Fibroblast of skin of left biceps (primary cell): Measurements from ENCODE around the gene NUP153.
"Not testable (repeated sequence)": the region's sequence is repeated elsewhere in the genome, so short reads cannot be mapped to it uniquely, and the experiment has no call there.

Experiments
- DNase-seq, 2 experiments: peaks; one replicate each; pipeline ENCODE4 v3.0.0-alpha.2; 2013; ENCODE audit warnings: low read depth in 2 of 2

NUP153 gene

DNA sequence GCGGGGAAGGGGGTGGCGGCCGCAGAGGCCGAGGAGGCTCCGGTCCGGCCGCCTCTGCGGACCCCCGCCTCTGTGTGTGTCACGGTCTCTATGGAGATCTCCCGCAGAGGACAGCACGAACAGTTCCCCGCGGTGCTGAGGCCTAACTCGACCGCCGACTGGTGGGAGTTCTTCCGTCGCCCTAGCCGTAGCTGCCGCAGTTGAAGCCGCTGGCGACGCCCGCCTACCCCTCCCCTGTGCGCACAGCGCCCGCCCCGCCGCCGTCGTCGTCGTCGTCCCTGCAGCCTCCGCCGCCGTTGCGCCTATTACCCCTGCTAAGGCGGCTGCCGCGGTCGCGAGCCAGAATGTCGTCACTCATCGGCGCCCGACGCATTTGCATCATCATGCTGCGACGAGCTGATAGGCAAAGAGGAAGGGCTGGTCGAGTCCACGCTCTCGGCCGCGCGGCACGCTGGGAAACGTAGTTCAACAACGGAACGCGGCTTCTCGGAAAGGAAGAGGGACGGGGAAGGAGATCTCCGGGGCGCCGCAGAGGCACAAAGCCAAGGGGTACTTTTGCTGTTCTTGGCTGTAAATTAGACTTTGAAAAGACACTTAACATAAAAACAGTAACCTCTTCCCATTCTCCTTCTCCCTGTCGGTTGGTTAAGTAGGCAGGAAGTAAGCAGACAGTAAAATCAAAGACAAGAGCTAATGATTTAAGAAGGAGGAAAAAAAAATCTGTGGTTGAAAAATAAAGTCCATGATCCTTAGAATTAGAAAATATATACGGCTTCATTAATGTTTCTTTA is at the start of gene NUP153:
Gene NUP153 (minus strand): TSS at position 346 of the 791 bp plus-strand sequence. CDS start 538 bp downstream, outside the sequence.
- peak; percentile 97 for DNase-seq

GRCh38 chr6:17754254-17754653 is 47.5 kb upstream of the NUP153 start:
- DNase-seq: no peak

DNA sequence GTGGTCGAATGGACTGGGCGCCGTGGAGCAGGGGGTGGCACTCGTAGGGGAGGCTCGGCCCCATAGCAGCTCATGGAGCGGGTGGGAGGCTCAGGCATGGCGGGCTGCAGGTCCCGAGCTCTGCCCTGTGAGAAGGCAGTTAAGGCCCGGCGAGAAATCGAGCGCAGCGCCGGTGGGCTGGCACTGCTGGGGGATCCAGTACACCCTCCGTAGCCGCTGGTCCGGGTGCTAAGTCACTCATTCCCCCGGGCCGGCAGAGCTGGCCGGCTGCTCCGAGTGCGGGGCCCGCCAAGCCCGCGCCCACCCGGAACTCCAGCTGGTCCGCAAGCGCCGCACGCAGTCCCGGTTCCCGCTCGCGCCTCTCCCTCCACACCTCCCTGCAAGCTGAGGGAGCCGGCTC is 38.6 kb upstream of the NUP153 start:
- not testable (repeated sequence) for DNase-seq

- DNase-seq: not testable (repeated sequence)
Observed at GRCh38 chr6:17744757-17745308, 38.1 kb upstream of the NUP153 start.

DNA sequence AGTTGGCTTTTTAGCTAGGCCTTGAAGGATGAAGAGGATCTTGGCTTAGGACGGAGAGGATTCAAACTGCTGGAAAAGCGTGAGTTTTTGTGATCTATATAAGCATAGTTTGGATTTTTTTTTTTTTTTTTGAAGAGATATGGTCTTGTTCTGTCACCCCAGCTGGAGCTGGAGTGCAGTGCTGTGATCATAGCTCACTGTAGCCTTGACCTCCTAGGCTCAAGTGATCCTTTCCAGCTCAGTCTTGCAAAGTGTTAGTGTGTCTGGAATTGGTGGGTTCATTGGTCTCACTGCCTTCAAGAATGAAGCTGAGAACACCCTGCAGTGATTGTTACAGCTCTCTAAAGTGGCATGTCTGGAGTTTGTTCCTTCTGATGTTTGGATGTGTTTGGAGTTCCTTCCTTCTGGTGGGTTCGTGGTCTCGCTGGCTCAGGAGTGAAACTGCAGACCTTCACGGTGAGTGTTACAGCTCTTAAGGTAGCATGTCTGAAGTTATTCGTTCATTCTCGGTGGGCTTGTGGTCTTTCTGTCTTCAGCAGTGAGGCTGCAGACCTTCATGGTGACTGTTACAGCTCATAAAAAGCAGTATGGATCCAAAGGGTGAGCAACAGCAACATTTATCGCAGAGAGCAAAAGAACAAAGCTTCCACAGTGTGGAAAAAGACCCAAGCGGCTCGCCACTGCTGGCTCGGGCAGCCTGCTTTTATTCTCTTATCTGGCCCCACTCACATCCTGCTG is 37.5 kb upstream of the NUP153 start:
- no peak for DNase-seq

GRCh38 chr6:17741507-17741906 is 34.8 kb upstream of the NUP153 start:
- no peak for DNase-seq

GRCh38 chr6:17740559-17741220 is 34.0 kb upstream of the NUP153 start:
- no peak for DNase-seq

GRCh38 chr6:17737704-17738252 is 31.1 kb upstream of the NUP153 start:
- DNase-seq: no peak

GRCh38 chr6:17735311-17735710 is 28.6 kb upstream of the NUP153 start:
- DNase-seq: not testable (repeated sequence)

- DNase-seq: no peak
Observed at GRCh38 chr6:17730078-17730704, 23.5 kb upstream of the NUP153 start.

DNA sequence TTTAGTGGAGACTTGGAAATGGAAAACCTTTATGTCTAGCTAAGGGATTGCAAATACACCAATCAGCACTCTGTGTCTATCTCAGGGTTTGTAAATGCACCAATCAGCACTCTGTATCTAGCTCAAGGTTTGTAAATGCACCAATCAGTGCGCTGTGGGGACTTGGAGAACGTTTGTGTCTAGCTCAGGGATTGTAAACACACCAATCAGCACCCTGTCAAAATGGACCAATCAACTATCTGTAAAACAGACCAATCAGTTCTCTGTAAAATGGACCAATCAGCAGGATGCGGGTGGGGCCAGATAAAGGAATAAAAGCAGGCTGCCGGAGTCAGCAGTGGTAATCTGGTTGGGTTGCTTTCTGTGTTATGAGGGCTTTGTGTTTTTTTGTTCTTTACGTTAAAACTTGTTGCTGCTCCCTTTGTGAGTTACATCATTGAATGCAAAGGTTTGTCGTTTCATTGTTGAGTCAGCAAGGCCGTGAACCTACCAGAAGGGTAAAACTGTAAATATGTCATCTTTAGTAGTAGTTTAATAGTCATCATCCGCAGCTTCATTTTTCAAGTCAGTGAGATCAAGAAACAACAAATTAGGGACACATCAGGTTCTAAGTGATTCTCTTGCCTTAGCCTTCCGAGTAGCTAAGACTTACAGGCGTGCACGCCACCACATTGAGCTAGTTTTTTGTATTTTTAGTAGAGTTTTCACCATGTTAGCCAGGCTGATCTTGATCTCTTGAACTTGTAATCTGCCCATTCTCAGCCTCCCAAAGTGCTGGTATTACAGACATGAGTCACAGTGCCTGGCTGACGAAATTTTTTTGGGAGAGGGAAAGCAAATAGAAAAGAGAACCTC is 22.7 kb upstream of the NUP153 start:
- no peak for DNase-seq

- no peak for DNase-seq
Observed at GRCh38 chr6:17728551-17729222, 22.0 kb upstream of the NUP153 start.

GRCh38 chr6:17725083-17725482 is 18.4 kb upstream of the NUP153 start:
- no peak for DNase-seq

DNA sequence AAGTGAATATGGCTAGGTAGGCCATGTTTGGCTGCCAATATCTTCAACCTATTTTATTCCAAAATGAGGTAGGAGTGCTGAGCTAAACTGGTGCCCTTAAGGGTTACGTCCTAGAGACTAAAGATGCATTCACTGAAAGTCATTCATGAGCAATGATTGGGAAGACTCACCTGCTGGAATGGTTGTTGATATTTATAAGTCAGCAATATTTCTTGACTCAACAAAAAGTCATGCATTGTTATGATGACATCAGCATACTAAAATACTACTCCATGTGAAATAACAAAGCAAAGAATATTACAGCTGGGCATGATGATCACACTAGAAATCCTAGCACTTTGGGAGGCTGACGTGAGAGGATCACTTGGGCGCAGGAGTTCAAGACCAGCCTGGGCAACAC is 17.6 kb upstream of the NUP153 start:
- no peak for DNase-seq

DNA sequence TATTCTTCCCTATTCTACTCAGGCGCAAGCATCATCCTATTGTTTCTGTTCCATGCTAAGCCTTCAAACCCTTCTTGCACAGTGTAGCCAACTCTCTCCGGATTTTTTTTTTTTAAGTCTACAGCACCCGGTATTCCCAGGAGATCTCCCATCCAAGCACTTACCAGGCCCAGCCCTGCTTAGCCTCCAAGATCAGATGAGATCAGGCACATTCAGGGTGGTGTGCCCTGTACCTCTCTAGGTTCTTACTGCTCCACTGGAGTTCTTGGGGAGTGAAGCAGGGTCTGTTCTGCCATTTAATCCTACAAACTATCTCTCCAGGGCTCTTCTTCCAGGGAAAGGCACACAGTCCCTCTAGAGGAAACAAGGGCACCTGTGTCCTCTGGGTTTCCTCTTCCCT is 14.9 kb upstream of the NUP153 start:
- no peak for DNase-seq

DNA sequence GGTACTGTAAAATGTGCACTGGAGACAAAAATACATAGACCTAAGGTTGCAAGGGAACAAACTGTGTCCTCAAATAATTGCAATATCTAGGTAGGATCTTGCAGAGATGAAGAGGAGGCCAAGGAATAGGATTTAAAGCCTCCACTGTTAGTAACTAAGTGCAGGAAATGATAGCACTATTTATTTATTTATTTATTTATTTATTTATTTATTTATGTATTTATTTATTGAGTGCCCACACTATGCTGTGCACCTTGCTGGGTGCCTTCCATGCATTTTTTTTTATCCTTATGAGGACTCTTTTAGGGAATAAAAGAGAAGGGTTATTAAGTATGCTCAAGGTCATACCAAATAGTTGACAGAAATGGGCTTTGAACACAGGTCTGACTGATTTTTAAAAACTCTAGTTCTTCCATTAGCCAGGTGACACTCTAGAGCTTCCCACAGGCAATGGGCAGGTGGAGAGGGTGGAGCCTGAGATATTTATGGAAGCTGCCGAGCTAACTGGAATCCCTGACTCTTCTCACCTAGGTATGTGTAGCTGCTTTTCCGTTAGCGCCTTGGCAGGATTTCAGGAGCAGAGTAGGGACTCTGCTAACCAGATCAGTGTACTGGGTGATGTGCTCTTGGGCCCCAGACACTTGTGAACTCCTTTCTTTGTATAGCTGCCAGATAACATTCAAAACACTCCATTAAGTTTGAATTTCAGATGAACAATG is 12.8 kb upstream of the NUP153 start:
- DNase-seq: no peak

DNA sequence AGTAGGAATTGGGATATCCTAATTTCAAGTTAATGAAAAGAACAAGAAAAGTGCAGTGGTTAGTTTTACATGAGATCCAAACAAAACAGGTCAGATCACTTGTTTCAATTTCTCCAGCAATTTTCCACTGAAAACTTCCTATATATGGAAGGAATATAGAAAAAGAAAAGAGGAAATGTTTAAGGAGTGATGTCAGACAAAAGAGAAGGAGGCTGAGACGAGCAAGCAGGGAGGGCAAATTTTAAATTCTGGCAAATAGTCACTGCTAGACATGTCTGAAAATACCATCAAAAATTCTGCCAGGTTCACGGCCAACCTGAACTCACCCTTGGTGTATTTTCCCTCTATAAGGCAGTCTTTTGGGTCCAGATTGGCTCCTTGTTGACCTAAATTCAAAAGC is 9.5 kb upstream of the NUP153 start:
- no peak for DNase-seq

- DNase-seq: peak; percentile 78 to 81
Observed at GRCh38 chr6:17714879-17715851, 8.4 kb upstream of the NUP153 start.
